ENCODE results near the gene ZDHHC3. TPM values are rescaled to one million over a fixed set of nuclear protein-coding genes. Genes with fewer than 3 reads are reported as not detected.

The ZDHHC3 gene
- total RNA-seq, 1 experiment from 2014 or later = 58.0 TPM

DNA sequence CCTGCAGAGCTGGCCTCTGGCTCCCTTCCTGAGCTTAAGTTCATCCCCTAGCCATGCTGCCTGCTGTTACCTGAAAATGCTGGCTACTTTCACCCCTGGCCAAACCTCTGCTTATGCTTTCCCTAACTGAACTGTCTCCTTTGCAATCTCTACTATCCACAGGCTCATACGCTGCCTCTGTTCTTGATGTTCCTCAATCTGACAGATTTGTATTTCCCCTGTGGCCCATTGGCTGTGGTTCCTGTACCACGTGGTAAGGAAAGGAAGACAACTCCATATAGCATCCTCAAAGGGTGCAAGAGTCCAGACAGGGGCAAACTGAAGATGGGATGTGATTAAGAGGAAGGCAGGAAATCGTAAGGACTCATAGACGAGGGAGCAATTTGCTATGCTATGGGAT is 68.4 kb downstream of the ZDHHC3 start (continued):
- TF ChIP-seq FOXK1 (CRISPR knock-in tag; IDR thresholded peaks at IDR 0.05) = no peak
- TF ChIP-seq, protein P1, sequence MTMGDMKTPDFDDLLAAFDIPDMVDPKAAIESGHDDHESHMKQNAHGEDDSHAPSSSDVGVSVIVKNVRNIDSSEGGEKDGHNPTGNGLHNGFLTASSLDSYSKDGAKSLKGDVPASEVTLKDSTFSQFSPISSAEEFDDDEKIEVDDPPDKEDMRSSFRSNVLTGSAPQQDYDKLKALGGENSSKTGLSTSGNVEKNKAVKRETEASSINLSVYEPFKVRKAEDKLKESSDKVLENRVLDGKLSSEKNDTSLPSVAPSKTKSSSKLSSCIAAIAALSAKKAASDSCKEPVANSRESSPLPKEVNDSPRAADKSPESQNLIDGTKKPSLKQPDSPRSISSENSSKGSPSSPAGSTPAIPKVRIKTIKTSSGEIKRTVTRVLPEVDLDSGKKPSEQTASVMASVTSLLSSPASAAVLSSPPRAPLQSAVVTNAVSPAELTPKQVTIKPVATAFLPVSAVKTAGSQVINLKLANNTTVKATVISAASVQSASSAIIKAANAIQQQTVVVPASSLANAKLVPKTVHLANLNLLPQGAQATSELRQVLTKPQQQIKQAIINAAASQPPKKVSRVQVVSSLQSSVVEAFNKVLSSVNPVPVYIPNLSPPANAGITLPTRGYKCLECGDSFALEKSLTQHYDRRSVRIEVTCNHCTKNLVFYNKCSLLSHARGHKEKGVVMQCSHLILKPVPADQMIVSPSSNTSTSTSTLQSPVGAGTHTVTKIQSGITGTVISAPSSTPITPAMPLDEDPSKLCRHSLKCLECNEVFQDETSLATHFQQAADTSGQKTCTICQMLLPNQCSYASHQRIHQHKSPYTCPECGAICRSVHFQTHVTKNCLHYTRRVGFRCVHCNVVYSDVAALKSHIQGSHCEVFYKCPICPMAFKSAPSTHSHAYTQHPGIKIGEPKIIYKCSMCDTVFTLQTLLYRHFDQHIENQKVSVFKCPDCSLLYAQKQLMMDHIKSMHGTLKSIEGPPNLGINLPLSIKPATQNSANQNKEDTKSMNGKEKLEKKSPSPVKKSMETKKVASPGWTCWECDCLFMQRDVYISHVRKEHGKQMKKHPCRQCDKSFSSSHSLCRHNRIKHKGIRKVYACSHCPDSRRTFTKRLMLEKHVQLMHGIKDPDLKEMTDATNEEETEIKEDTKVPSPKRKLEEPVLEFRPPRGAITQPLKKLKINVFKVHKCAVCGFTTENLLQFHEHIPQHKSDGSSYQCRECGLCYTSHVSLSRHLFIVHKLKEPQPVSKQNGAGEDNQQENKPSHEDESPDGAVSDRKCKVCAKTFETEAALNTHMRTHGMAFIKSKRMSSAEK (CRISPR knock-in tag; IDR thresholded peaks at IDR 0.05; ENCODE audit: borderline replicate concordance) = no peak
- TF ChIP-seq, protein P2, sequence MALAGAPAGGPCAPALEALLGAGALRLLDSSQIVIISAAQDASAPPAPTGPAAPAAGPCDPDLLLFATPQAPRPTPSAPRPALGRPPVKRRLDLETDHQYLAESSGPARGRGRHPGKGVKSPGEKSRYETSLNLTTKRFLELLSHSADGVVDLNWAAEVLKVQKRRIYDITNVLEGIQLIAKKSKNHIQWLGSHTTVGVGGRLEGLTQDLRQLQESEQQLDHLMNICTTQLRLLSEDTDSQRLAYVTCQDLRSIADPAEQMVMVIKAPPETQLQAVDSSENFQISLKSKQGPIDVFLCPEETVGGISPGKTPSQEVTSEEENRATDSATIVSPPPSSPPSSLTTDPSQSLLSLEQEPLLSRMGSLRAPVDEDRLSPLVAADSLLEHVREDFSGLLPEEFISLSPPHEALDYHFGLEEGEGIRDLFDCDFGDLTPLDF (CRISPR knock-in tag; IDR thresholded peaks at IDR 0.05) = no peak
- TF ChIP-seq, protein P3, sequence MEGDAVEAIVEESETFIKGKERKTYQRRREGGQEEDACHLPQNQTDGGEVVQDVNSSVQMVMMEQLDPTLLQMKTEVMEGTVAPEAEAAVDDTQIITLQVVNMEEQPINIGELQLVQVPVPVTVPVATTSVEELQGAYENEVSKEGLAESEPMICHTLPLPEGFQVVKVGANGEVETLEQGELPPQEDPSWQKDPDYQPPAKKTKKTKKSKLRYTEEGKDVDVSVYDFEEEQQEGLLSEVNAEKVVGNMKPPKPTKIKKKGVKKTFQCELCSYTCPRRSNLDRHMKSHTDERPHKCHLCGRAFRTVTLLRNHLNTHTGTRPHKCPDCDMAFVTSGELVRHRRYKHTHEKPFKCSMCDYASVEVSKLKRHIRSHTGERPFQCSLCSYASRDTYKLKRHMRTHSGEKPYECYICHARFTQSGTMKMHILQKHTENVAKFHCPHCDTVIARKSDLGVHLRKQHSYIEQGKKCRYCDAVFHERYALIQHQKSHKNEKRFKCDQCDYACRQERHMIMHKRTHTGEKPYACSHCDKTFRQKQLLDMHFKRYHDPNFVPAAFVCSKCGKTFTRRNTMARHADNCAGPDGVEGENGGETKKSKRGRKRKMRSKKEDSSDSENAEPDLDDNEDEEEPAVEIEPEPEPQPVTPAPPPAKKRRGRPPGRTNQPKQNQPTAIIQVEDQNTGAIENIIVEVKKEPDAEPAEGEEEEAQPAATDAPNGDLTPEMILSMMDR (IDR thresholded peaks at IDR 0.05) = no peak
- TF ChIP-seq, protein P4, sequence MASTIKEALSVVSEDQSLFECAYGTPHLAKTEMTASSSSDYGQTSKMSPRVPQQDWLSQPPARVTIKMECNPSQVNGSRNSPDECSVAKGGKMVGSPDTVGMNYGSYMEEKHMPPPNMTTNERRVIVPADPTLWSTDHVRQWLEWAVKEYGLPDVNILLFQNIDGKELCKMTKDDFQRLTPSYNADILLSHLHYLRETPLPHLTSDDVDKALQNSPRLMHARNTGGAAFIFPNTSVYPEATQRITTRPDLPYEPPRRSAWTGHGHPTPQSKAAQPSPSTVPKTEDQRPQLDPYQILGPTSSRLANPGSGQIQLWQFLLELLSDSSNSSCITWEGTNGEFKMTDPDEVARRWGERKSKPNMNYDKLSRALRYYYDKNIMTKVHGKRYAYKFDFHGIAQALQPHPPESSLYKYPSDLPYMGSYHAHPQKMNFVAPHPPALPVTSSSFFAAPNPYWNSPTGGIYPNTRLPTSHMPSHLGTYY (CRISPR knock-in tag; IDR thresholded peaks at IDR 0.05) = no peak
- TF ChIP-seq ZNF219 (CRISPR knock-in tag; IDR thresholded peaks at IDR 0.05; ENCODE audit: borderline replicate concordance) = no peak
- TF ChIP-seq NFATC4 (CRISPR knock-in tag; IDR thresholded peaks at IDR 0.05) = no peak
- TF ChIP-seq RORB (CRISPR knock-in tag; IDR thresholded peaks at IDR 0.05) = no peak
- TF ChIP-seq, protein P5, sequence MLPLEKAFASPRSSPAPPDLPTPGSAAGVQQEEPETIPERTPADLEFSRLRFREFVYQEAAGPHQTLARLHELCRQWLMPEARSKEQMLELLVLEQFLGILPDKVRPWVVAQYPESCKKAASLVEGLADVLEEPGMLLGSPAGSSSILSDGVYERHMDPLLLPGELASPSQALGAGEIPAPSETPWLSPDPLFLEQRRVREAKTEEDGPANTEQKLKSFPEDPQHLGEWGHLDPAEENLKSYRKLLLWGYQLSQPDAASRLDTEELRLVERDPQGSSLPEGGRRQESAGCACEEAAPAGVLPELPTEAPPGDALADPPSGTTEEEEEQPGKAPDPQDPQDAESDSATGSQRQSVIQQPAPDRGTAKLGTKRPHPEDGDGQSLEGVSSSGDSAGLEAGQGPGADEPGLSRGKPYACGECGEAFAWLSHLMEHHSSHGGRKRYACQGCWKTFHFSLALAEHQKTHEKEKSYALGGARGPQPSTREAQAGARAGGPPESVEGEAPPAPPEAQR (CRISPR knock-in tag; IDR thresholded peaks at IDR 0.05) = no peak
- TF ChIP-seq NFYB (CRISPR knock-in tag; conservative IDR thresholded peaks at IDR 0.05; ENCODE audit: low read depth) = no peak
- TF ChIP-seq, protein P6, sequence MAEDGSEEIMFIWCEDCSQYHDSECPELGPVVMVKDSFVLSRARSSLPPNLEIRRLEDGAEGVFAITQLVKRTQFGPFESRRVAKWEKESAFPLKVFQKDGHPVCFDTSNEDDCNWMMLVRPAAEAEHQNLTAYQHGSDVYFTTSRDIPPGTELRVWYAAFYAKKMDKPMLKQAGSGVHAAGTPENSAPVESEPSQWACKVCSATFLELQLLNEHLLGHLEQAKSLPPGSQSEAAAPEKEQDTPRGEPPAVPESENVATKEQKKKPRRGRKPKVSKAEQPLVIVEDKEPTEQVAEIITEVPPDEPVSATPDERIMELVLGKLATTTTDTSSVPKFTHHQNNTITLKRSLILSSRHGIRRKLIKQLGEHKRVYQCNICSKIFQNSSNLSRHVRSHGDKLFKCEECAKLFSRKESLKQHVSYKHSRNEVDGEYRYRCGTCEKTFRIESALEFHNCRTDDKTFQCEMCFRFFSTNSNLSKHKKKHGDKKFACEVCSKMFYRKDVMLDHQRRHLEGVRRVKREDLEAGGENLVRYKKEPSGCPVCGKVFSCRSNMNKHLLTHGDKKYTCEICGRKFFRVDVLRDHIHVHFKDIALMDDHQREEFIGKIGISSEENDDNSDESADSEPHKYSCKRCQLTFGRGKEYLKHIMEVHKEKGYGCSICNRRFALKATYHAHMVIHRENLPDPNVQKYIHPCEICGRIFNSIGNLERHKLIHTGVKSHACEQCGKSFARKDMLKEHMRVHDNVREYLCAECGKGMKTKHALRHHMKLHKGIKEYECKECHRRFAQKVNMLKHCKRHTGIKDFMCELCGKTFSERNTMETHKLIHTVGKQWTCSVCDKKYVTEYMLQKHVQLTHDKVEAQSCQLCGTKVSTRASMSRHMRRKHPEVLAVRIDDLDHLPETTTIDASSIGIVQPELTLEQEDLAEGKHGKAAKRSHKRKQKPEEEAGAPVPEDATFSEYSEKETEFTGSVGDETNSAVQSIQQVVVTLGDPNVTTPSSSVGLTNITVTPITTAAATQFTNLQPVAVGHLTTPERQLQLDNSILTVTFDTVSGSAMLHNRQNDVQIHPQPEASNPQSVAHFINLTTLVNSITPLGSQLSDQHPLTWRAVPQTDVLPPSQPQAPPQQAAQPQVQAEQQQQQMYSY (CRISPR knock-in tag; IDR thresholded peaks at IDR 0.05) = no peak

DNA sequence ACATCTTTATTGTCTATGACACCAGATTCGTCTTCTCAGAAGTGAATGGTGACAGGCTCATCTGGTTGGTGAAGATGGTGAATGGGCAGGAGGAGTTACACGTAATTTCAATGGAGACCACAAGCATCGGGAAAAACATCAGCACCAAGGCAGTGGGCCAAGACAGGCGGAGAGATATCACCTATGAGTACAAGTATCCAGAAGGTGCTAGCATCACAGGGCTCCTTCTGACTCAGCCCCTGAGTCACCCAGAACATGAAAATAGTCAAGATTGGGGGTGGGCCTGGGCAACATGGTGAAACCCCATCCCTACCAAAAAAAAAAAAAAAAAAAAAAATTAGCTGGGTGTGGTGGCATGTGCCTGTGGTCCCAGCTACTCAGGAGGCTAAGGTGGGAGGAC is 69.0 kb downstream of the ZDHHC3 start:
- ChIA-PET POLR2A (interaction anchor here (0.6 kb wide), 1 partner anchor 434 kb away, joined by 4 read pairs; no protein-coding TSS in a partner anchor), CTCF (no interaction called here)
- Mint-ChIP-seq H3K36me3 (no peaks in the 10 kb centered on the region), H3K27me3 (ENCODE audit: low read depth) (peaks cover 14% of the 10 kb centered on the region), H3K9me3 (peaks cover 25% of the 10 kb centered on the region), H3K4me3 (no peak overlapping the region), H3K27ac (no peak overlapping the region), H3K4me1 (no peaks in the 10 kb centered on the region)
- ATAC-seq = no peak
- no peak for TF ChIP-seq GTF2I (CRISPR knock-in tag; conservative IDR thresholded peaks at IDR 0.05)
- DNase-seq (ENCODE audit: low spot score) = no peak
